BJ (cell line): ENCODE results near the gene BPHL. TPM values are rescaled to one million over a fixed set of nuclear protein-coding genes. Genes with fewer than 3 reads are reported as not detected.

Source experiments
- CTCF ChIA-PET: fragments of 350-600 bp; formaldehyde crosslinking; extraction: SDS; loops from one replicate; lab custom pipeline; 2021; ENCODE audit warnings: antibody characterized with exemption, inconsistent platforms; lab: Yijun Ruan, JAX
- POLR2A ChIA-PET: fragments of 300-600 bp; sonication (Branson Sonifier 250); formaldehyde crosslinking; extraction: SDS; loops from one replicate; lab custom pipeline; 2021; ENCODE audit warnings: antibody characterized with exemption; lab: Charles Lee
- DNase-seq: peaks from one replicate; pipeline ENCODE4 v3.0.0-alpha.2; 2011; ENCODE audit warnings: low read depth
- H3K27me3 ChIP-seq: 2 replicates; pipeline ENCODE4 v1.6.0; 2011; ENCODE audit warnings: low read length; ENCODE audit not compliant: control insufficient read depth, insufficient read depth
- H3K36me3 ChIP-seq: 2 replicates; pipeline ENCODE4 v1.5.1; 2011; ENCODE audit warnings: low read length; ENCODE audit not compliant: control insufficient read depth, insufficient read depth
- H3K4me3 ChIP-seq: 2 replicates; pipeline ENCODE4 v1.5.1; 2011; ENCODE audit warnings: low read depth, mild to moderate bottlenecking, control low read depth, low read length
- polyA plus RNA-seq: library from polyadenylated mRNA; depleted of rRNA; stranded (reverse); fragments of >200 nt; gene quantifications from 2 replicates; pipeline ENCODE4 v1.2.3, GENCODE V29; 2011
- TF ChIP-seq, protein P1 (sequence below): IDR thresholded peaks from 2 replicates; pipeline ENCODE4 v1.5.1; 2011; ENCODE audit warnings: low read depth, mild to moderate bottlenecking, control low read depth, inconsistent platforms, low read length, moderate library complexity; ENCODE audit not compliant: insufficient read depth

Gene BPHL
- polyA plus RNA-seq, 1 experiment: 12.1 TPM

- DNase-seq: no peak
- CTCF ChIA-PET: interaction anchor here (0.7 to 1.8 kb wide), 4 partner anchors 46 to 579 kb away, joined by 3 to 10 read pairs (median 6); no protein-coding TSS in a partner anchor
- TF ChIP-seq, protein P1, sequence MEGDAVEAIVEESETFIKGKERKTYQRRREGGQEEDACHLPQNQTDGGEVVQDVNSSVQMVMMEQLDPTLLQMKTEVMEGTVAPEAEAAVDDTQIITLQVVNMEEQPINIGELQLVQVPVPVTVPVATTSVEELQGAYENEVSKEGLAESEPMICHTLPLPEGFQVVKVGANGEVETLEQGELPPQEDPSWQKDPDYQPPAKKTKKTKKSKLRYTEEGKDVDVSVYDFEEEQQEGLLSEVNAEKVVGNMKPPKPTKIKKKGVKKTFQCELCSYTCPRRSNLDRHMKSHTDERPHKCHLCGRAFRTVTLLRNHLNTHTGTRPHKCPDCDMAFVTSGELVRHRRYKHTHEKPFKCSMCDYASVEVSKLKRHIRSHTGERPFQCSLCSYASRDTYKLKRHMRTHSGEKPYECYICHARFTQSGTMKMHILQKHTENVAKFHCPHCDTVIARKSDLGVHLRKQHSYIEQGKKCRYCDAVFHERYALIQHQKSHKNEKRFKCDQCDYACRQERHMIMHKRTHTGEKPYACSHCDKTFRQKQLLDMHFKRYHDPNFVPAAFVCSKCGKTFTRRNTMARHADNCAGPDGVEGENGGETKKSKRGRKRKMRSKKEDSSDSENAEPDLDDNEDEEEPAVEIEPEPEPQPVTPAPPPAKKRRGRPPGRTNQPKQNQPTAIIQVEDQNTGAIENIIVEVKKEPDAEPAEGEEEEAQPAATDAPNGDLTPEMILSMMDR: no peak
- peaks cover 1% of the 10 kb centered on the region; the same call in 1 of the 2 replicates for H3K36me3 ChIP-seq
- no peaks in the 10 kb centered on the region for H3K27me3 ChIP-seq
- POLR2A ChIA-PET: interaction anchor here (0.6 to 1.0 kb wide), 3 partner anchors 46 to 90 kb away, joined by 3 to 20 read pairs (median 6); no protein-coding TSS in a partner anchor
- peak overlapping the region; percentile 74 for H3K4me3 ChIP-seq
These were observed 43.6 kb downstream of the BPHL start for GRCh38 chr6:3162067-3162497.

GRCh38 chr6:3162565-3163247, 44.2 kb downstream of the BPHL start:
- H3K4me3 ChIP-seq: peak overlapping the region; percentile 74
- CTCF ChIA-PET: interaction anchor here (0.7 to 1.8 kb wide), 5 partner anchors 15 to 579 kb away, joined by 3 to 10 read pairs (median 3); no protein-coding TSS in a partner anchor
- TF ChIP-seq, protein P1: peak; percentile 33
- no peaks in the 10 kb centered on the region for H3K27me3 ChIP-seq
- DNase-seq: no peak
- H3K36me3 ChIP-seq: peaks cover 1% of the 10 kb centered on the region; the same call in 1 of the 2 replicates
- POLR2A ChIA-PET: interaction anchor here (0.6 to 1.0 kb wide), 4 partner anchors 43 to 89 kb away, joined by 3 to 20 read pairs (median 4); no protein-coding TSS in a partner anchor

- ChIA-PET CTCF (interaction anchor here (0.8 to 1.8 kb wide), 3 partner anchors 14 to 845 kb away, joined by 3 to 8 read pairs (median 3); no protein-coding TSS in a partner anchor), POLR2A (interaction anchor here (1.0 kb wide), 1 partner anchor 45 kb away, joined by 20 read pairs; no protein-coding TSS in a partner anchor)
- no peak for DNase-seq
- TF ChIP-seq, protein P1: peak; percentile 26
- Histone ChIP-seq H3K27me3 (no peaks in the 10 kb centered on the region), H3K4me3 (peak overlapping the region; percentile 74), H3K36me3 (peaks cover 1% of the 10 kb centered on the region; the same call in 1 of the 2 replicates)
These were observed 44.7 kb downstream of the BPHL start for GRCh38 chr6:3163248-3163594.

GRCh38 chr6:3164388-3164787, 45.9 kb downstream of the BPHL start:
- TF ChIP-seq, protein P1: no peak
- Histone ChIP-seq H3K4me3 (no peak overlapping the region), H3K36me3 (peaks cover 1% of the 10 kb centered on the region; the same call in 1 of the 2 replicates), H3K27me3 (no peaks in the 10 kb centered on the region)
- DNase-seq: no peak
- ChIA-PET POLR2A (no interaction called here), CTCF (interaction anchor here (1.1 to 1.7 kb wide), 2 partner anchors 13 to 31 kb away, joined by 3 read pairs; no protein-coding TSS in a partner anchor)
